ENCODE results near the gene CDHR2.

DNA sequence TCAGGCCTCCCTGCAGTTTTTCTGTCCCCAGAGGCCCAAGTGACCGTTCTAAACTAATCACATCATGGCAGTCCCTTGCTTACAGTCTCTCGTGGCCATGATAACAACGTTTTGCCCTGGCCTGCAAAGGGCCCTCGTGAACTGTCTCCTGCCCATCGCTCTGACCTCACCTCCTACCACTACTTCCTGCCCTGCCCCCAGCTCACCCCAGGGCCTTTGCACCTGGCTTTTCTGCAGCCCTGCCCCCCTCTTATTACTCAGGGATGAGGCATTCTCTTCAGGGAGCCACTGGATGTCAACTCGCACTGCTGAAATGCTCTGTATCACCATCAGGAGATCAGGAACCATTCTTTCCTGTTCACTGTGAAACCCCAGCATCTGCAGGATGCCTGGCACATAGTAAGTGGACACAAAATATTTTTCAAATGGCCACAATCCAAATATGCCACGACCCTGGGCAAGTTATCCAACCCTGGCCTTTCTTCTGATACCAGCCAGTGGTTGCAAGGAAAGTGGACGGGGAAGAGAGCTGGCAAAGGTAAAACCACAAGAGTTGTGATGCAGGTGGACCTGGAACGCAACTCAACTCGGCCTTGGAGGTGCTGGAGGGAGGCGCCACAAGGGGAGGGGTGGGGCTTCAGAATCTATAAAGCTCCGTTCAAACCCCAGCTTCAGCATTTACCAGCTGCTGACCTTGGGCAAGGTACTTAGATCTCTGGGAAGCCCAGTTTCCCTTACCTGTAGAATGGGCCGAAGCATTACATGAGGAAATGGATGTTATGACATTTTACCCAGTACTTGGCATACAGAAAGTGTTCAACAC lies 79.5 kb downstream of the CDHR2 start:
- TF ChIP-seq POLR2AphosphoS5 (IDR thresholded peaks at IDR 0.05; ENCODE audit: borderline replicate concordance, low read depth, low read length), result no peak
- TF ChIP-seq EZH2 (IDR thresholded peaks at IDR 0.05), result no peak
- TF ChIP-seq FOXP2 (optimal IDR thresholded peaks at IDR 0.05; ENCODE audit: control extremely low read depth, extremely low read length, insufficient read depth), result no peak
